Esophagus muscularis mucosa (tissue), 4 donors: ENCODE results near the gene RPL28. TPM values are rescaled to one million over a fixed set of nuclear protein-coding genes. Genes with fewer than 3 reads are reported as not detected.

Experiments
- DNase-seq: peaks from one replicate; pipeline ENCODE4 v3.0.0-alpha.2; 2017; ENCODE audit errors: extremely low spot score
- H3K27ac ChIP-seq, 4 donors: fragments of 200-600 bp; sonication (generic); replicated peaks in 1 of 4; 1 replicate in 3 of 4; 2 replicates in 1 of 4; pipeline ENCODE4 v1.5.1; 2016 to 2019; ENCODE audit warnings: mild to moderate bottlenecking in 1 of 4
- H3K27me3 ChIP-seq, 4 donors: fragments of 200-600 bp; sonication (generic); one replicate each; pipeline versions ENCODE4 v1.5.1 to v1.6.0; 2016 to 2019
- H3K36me3 ChIP-seq, 4 donors: fragments of 200-600 bp; sonication (generic); one replicate each; pipeline ENCODE4 v1.5.1; 2016 to 2019
- H3K4me1 ChIP-seq, 4 donors: fragments of 200-600 bp; sonication (generic); one replicate each; pipeline ENCODE4 v1.5.1; 2016 to 2019
- H3K4me3 ChIP-seq, 4 donors: fragments of 200-600 bp; sonication (generic); 1 replicate in 2 of 4; 2 replicates in 2 of 4; pipeline ENCODE4 v1.5.1; 2016 to 2019; ENCODE audit warnings: mild to moderate bottlenecking in 4 of 4, moderate library complexity in 1 of 4
- H3K9me3 ChIP-seq, 4 donors: fragments of 200-600 bp; sonication (generic); 1 replicate in 3 of 4; 2 replicates in 1 of 4; pipeline ENCODE4 v1.5.1; 2016 to 2019
- EP300 ChIP-seq: sonication (generic); formaldehyde crosslinking; IDR thresholded peaks from one replicate; pipeline ENCODE4 v1.6.1; 2017; ENCODE audit warnings: antibody characterized with exemption
- POLR2A ChIP-seq: fragments of 450-650 bp; IDR thresholded peaks from one replicate; pipeline ENCODE4 v1.6.1; 2017; ENCODE audit warnings: antibody characterized with exemption, moderate library complexity, mild to moderate bottlenecking, low read depth
- POLR2AphosphoS5 ChIP-seq, 2 donors: sonication (generic); formaldehyde crosslinking; IDR thresholded peaks; one replicate each; pipeline ENCODE4 v1.6.1; 2017; ENCODE audit warnings: antibody characterized with exemption in 2 of 2
- WGBS: methylation state at CpG from one replicate; pipeline ENCODE4 v1.1.5; 2018; 5-methylcytosine and 5-hydroxymethylcytosine counted together
- intact Hi-C: fragments of 100-400 bp; cut with DNase I; formaldehyde crosslinking; loops from one replicate; pipeline ENCODE4 v1.15.1; 2023
- total RNA-seq, 4 donors: library from RNA; depleted of rRNA; stranded (reverse); fragments of >200 nt; gene quantifications; one replicate each; pipeline versions ENCODE4 v1.1.0 to v1.2.1, GENCODE V29; 2016
- TF ChIP-seq, protein P1 (sequence below), 3 experiments: fragments of 200-600 bp in 2 of 3; fragments of 450-650 bp in 1 of 3; sonication (generic) in 2 of 3; IDR thresholded peaks; one replicate each; pipeline ENCODE4 v1.5.1; 2017 to 2019; ENCODE audit warnings: antibody characterized with exemption in 3 of 3, mild to moderate bottlenecking in 2 of 3, moderate library complexity in 1 of 3

Gene RPL28
- total RNA-seq, 4 donors from 2014 or later: 263 to 419 (median 369) TPM

DNA sequence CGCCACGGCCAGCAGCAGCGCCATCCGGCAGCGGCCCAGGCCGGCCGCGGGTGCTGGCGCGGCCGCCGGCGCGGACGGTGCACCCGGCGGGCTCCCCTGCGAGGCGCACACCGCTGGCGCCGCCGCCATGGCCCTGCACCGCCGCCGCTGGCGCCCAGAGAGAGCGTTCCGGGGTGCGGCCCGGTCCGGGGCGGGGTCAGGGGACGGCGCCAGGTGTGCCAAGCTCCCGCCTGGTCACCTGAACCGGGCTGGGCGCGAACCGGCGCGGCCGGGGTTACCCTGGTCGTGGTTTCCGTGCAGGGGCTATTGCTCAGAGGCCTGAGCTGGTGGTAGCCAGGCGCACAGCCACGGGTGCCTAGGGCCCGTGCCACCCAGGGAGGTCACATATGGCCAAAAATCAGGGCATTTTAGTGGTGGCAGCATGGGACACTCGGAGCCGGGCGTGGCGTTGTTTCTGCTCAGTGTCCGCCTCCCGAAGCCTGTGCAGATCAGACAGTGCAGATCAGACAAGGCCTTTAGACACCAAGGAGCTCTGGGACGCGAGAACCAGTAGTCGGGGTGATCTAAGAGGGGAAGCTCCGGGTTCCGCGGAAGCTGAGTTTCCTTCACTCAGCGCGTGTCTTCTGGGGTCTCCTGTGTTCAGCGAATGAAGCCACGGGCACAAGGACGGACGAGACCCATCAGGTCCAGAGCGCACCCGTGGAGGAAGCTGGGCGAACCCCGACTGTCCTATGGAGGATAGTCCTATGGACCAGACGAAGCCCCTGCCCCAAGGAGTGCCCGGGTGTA, 1.4 kb upstream of the RPL28 start, which contains the start of gene TMEM238:
Gene TMEM238 (minus strand): TSS at position 162 of the 789 bp plus-strand sequence. CDS start 33 bp downstream, at position 129.
- Histone ChIP-seq H3K4me3 (peak within 1 kb of the TSS; percentile 71 to 87 (median 77)), H3K4me1 (peaks cover 46 to 53% (median 49%) of the 10 kb centered on the region in 4 donors), H3K36me3 (peaks cover 8 to 29% (median 26%) of the 10 kb centered on the region in 4 donors), H3K27me3 (no peaks in the 10 kb centered on the region), H3K27ac (peak within 1 kb of the TSS; percentile 88 to 94 (median 90)), H3K9me3 (no peaks in the 10 kb centered on the region)
- DNase-seq: no peak
- WGBS: 12% methylated on average over 16 of the region's 72 CpGs
- intact Hi-C loops: loop anchor here (5.0 kb wide), 2 partner anchors 42 to 82 kb away; no protein-coding TSS in a partner anchor
- TF ChIP-seq POLR2AphosphoS5 (IDR thresholded peaks at IDR 0.05): no peak
- TF ChIP-seq, protein P1, sequence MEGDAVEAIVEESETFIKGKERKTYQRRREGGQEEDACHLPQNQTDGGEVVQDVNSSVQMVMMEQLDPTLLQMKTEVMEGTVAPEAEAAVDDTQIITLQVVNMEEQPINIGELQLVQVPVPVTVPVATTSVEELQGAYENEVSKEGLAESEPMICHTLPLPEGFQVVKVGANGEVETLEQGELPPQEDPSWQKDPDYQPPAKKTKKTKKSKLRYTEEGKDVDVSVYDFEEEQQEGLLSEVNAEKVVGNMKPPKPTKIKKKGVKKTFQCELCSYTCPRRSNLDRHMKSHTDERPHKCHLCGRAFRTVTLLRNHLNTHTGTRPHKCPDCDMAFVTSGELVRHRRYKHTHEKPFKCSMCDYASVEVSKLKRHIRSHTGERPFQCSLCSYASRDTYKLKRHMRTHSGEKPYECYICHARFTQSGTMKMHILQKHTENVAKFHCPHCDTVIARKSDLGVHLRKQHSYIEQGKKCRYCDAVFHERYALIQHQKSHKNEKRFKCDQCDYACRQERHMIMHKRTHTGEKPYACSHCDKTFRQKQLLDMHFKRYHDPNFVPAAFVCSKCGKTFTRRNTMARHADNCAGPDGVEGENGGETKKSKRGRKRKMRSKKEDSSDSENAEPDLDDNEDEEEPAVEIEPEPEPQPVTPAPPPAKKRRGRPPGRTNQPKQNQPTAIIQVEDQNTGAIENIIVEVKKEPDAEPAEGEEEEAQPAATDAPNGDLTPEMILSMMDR (IDR thresholded peaks at IDR 0.05): peak in 1 of 3 experiments; percentile 10

DNA sequence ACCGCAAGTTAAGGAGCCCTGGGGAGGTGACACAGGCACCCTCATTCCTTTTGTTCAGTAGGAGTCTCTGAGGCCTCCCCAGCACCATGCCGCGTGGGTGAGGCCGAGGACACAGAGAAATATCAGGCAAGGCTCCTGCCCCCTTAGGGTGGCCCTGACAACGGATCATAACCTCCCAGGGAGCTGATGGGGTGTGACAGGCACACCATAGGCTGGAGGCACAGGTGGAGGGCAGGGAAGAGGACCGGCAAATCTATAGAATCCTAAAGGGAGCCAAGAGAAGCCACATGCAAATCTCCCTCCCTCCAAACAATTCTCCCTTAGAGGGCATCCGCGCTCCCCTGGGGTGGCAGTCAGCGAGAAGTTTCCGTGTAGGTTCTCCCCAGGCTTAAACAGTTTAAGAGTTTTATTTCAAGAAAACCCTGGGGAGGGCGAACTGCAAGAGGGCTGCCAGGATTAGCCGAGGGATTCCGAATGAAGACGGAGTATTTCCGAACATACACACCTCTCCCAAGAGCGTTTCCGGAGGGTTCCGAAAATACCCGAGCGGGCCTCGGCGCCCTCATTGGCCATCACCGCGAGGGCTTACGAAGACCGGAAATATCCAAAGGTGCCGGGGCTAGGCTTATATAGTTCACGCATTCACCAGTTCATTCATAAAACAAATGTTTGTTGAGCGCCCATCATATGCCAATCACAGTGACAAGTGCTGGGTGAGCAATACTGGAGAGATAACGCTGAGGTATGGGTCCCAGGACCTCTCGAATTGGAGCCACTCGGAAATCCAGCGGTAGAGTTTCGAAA, 610 bp upstream of the RPL28 start:
- intact Hi-C loops: loop anchor here (5.0 kb wide), 2 partner anchors 43 to 83 kb away; no protein-coding TSS in a partner anchor
- Histone ChIP-seq H3K4me1 (peaks cover 47 to 61% (median 55%) of the 10 kb centered on the region in 4 donors), H3K4me3 (peak overlapping the region; percentile 71 to 87 (median 77)), H3K36me3 (peaks cover 8 to 37% (median 34%) of the 10 kb centered on the region in 4 donors), H3K9me3 (no peaks in the 10 kb centered on the region), H3K27ac (peak overlapping the region; percentile 88 to 94 (median 90)), H3K27me3 (no peaks in the 10 kb centered on the region)
- DNase-seq: peak; percentile 99
- WGBS: 11% methylated on average over 26 of the region's 34 CpGs
- TF ChIP-seq POLR2AphosphoS5 (IDR thresholded peaks at IDR 0.05): no peak
- TF ChIP-seq, protein P1 (IDR thresholded peaks at IDR 0.05): no peak
- no peak for TF ChIP-seq POLR2A
- no peak for TF ChIP-seq EP300

DNA sequence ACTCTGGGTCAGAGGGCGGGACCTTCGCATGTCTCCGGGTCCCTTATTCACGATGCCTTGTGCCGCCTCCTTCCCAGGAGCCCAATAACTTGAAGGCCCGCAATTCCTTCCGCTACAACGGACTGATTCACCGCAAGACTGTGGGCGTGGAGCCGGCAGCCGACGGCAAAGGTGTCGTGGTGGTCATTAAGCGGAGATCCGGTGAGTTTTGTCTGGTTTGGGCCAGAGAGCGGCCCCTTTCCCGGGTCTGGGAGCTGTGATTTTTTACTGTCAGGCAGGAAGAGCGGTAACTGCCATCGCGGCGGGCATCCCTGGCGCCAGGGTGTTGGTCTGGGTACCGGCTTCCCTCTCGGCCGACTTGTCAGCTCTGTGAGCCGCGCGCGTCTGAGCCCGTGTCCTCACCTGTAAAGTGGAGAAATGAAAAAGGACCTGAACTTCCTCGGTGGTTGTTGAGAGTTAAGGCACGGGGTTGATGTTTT, 800 bp downstream of the RPL28 start:
- 5% methylated on average over 22 of the region's 33 CpGs for WGBS
- H3K9me3 ChIP-seq: no peaks in the 10 kb centered on the region
- intact Hi-C loops: no loop called here
- peaks cover 8 to 51% (median 44%) of the 10 kb centered on the region in 4 donors for H3K36me3 ChIP-seq
- DNase-seq: no peak
- TF ChIP-seq POLR2AphosphoS5 (IDR thresholded peaks at IDR 0.05): no peak
- no peak for TF ChIP-seq EP300
- TF ChIP-seq, protein P1 (IDR thresholded peaks at IDR 0.05): no peak
- no peak for TF ChIP-seq POLR2A
- peaks cover 47 to 73% (median 65%) of the 10 kb centered on the region in 4 donors for H3K4me1 ChIP-seq
- H3K4me3 ChIP-seq: peak overlapping the region; percentile 71 to 87 (median 77)
- peak overlapping the region; percentile 88 to 94 (median 90) for H3K27ac ChIP-seq
- H3K27me3 ChIP-seq: no peaks in the 10 kb centered on the region

DNA sequence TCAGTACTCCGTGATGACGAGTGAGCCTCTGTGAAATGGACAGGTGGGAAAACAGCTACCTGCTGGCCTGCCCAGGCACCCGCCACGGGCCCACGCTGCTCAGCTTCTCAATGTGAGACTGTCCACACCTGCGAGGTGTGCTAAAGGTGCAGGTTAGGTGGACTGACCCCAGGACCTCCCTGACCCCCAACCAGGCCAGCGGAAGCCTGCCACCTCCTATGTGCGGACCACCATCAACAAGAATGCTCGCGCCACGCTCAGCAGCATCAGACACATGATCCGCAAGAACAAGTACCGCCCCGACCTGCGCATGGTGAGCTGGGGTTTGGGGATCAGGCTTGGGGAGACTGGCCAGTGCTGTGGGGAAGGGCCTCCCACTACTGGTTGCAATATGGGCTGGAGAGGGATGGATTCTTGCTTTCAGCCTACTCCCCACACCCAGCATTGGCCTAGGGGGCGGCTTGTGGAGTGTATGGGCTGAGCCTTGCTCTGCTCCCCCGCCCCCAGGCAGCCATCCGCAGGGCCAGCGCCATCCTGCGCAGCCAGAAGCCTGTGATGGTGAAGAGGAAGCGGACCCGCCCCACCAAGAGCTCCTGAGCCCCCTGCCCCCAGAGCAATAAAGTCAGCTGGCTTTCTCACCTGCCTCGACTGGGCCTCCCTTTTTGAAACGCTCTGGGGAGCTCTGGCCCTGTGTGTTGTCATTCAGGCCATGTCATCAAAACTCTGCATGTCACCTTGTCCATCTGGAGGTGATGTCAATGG, 2.2 kb downstream of the RPL28 start:
- Histone ChIP-seq H3K27ac (peak overlapping the region in 1 of 4 donors; percentile 88), H3K4me1 (peaks cover 47 to 79% (median 68%) of the 10 kb centered on the region in 4 donors), H3K9me3 (no peaks in the 10 kb centered on the region), H3K4me3 (peak overlapping the region; percentile 71 to 87 (median 77)), H3K36me3 (peaks cover 8 to 61% (median 48%) of the 10 kb centered on the region in 4 donors), H3K27me3 (no peaks in the 10 kb centered on the region)
- WGBS: 72% methylated on average over 10 of the region's 24 CpGs
- no peak for DNase-seq
- intact Hi-C loops: no loop called here
- TF ChIP-seq POLR2A (no peak), POLR2AphosphoS5 (IDR thresholded peaks at IDR 0.05) (no peak), EP300 (no peak)
- TF ChIP-seq, protein P1 (IDR thresholded peaks at IDR 0.05): no peak
